SK-N-MC (cell line): ENCODE data around the gene OPCML.

Source experiments
- EZH2 ChIP-seq: fragments of 200-600 bp; sonication (generic); IDR thresholded peaks from one replicate; pipeline ENCODE4 v1.6.1; 2017; ENCODE audit warnings: antibody characterized with exemption
- FOXP2 ChIP-seq: optimal IDR thresholded peaks from 2 replicates; pipeline ENCODE3; 2011; ENCODE audit warnings: mild to moderate bottlenecking, moderate library complexity; ENCODE audit not compliant: insufficient read depth; ENCODE audit errors: extremely low read length, control extremely low read depth
- POLR2AphosphoS5 ChIP-seq: IDR thresholded peaks from 2 replicates; pipeline ENCODE4 v1.6.1; 2012; ENCODE audit warnings: mild to moderate bottlenecking, low read depth, low read length, borderline replicate concordance

- TF ChIP-seq EZH2, result no peak
- TF ChIP-seq POLR2AphosphoS5, result no peak
- TF ChIP-seq FOXP2, result no peak
Measured at GRCh38 chr11:132422722-132423121, 1109.6 kb downstream of the OPCML start.
